ENCODE measurements around the gene SOX21.
A peak's percentile ranks its signal among the peaks of the same experiment; 100 is the strongest.

Gene SOX21

DNA sequence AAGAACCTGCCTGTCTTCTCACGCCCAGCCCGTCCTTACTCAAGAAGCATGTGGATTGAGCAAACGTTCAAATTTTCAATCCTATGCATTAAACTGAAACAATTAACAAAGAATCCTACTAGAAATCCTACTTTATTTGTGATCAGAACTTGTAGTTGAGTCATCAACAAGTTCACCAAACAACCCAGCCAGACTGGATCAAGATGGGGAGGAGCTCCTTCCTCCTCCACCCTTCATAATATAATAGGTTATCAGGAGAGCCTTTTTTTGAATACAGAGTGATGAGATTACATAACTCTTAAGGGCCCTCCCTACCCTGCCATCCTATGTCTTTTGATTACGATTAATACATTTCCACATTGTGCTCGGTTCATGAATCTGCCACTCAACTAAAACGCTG is 32.7 kb downstream of the SOX21 start:
- H3K9me3 Mint-ChIP-seq: no peaks in the 10 kb centered on the region
- DNase-seq (ENCODE audit: low spot score): no peak
- no peak overlapping the region for H3K4me3 Mint-ChIP-seq
- no peaks in the 10 kb centered on the region for H3K4me1 Mint-ChIP-seq (ENCODE audit: low read depth)
- H3K27me3 Mint-ChIP-seq (ENCODE audit: low read depth): peaks cover 26% of the 10 kb centered on the region
- H3K27ac Mint-ChIP-seq: no peak overlapping the region
- H3K36me3 Mint-ChIP-seq (ENCODE audit: low read depth): no peaks in the 10 kb centered on the region

DNA sequence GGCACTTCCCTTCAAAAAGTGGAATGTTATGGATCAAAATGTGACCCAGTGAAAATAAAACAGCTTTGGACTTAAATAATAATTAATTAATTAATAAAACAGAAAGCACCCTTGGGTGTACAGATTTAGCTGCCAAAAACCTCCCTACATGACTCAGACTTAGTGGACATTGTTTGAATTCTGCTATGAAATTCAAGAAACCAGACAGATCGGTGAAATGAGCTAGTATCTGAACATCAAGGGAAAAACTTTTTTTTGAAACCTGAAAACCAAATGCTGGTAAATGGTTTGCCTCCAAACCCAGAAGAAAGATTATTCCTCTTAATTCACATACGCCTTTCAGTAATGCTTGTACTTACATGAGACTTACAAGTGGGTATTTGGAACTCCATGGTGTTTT is 33.5 kb downstream of the SOX21 start:
- H3K4me3 Mint-ChIP-seq: no peak overlapping the region
- no peak overlapping the region for H3K27ac Mint-ChIP-seq
- no peak for DNase-seq (ENCODE audit: low spot score)
- H3K9me3 Mint-ChIP-seq: no peaks in the 10 kb centered on the region
- peaks cover 26% of the 10 kb centered on the region for H3K27me3 Mint-ChIP-seq (ENCODE audit: low read depth)
- no peaks in the 10 kb centered on the region for H3K36me3 Mint-ChIP-seq (ENCODE audit: low read depth)
- H3K4me1 Mint-ChIP-seq (ENCODE audit: low read depth): no peaks in the 10 kb centered on the region

- DNase-seq (ENCODE audit: low spot score): no peak
- Mint-ChIP-seq H3K9me3 (no peaks in the 10 kb centered on the region), H3K36me3 (ENCODE audit: low read depth) (no peaks in the 10 kb centered on the region), H3K4me3 (no peak overlapping the region), H3K27me3 (ENCODE audit: low read depth) (peaks cover 21% of the 10 kb centered on the region), H3K4me1 (ENCODE audit: low read depth) (no peaks in the 10 kb centered on the region), H3K27ac (no peak overlapping the region)
These were observed 34.5 kb downstream of the SOX21 start for GRCh38 chr13:94677799-94678198.

- Mint-ChIP-seq H3K27me3 (ENCODE audit: low read depth) (peaks cover 16% of the 10 kb centered on the region), H3K27ac (no peak overlapping the region), H3K4me1 (ENCODE audit: low read depth) (no peaks in the 10 kb centered on the region), H3K4me3 (no peak overlapping the region), H3K9me3 (no peaks in the 10 kb centered on the region), H3K36me3 (ENCODE audit: low read depth) (no peaks in the 10 kb centered on the region)
- no peak for DNase-seq (ENCODE audit: low spot score)
These were observed 37.6 kb downstream of the SOX21 start for GRCh38 chr13:94674609-94675348.

DNA sequence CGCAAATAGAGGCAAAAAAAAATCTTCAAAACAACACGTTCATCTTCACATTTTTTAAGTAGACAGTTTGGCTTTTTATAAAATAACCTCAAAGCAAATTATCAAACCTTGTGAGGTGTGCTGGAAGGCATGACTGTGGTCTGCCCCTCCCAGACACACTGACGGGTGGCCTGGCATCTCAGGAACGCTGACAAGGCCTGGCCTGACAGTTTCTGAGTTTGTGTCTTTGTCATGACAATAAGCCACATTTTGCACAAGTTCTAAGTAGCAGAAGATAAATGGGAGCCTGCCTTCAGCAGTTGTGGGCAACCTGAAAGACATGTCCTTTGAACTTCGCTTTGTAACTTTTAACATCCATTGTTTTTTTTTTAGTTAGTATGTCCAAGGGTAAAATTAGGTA is 38.5 kb downstream of the SOX21 start:
- H3K36me3 Mint-ChIP-seq (ENCODE audit: low read depth): no peaks in the 10 kb centered on the region
- DNase-seq (ENCODE audit: low spot score): no peak
- H3K4me1 Mint-ChIP-seq (ENCODE audit: low read depth): no peaks in the 10 kb centered on the region
- peaks cover 11% of the 10 kb centered on the region for H3K27me3 Mint-ChIP-seq (ENCODE audit: low read depth)
- H3K27ac Mint-ChIP-seq: no peak overlapping the region
- H3K9me3 Mint-ChIP-seq: no peaks in the 10 kb centered on the region
- no peak overlapping the region for H3K4me3 Mint-ChIP-seq

- no peak overlapping the region for H3K27ac Mint-ChIP-seq
- H3K27me3 Mint-ChIP-seq (ENCODE audit: low read depth): peaks cover 3% of the 10 kb centered on the region
- H3K4me3 Mint-ChIP-seq: no peak overlapping the region
- H3K4me1 Mint-ChIP-seq (ENCODE audit: low read depth): peaks cover 1% of the 10 kb centered on the region
- no peaks in the 10 kb centered on the region for H3K36me3 Mint-ChIP-seq (ENCODE audit: low read depth)
- H3K9me3 Mint-ChIP-seq: no peaks in the 10 kb centered on the region
- no peak for DNase-seq (ENCODE audit: low spot score)
These were observed 39.9 kb downstream of the SOX21 start for GRCh38 chr13:94672400-94672799.

DNA sequence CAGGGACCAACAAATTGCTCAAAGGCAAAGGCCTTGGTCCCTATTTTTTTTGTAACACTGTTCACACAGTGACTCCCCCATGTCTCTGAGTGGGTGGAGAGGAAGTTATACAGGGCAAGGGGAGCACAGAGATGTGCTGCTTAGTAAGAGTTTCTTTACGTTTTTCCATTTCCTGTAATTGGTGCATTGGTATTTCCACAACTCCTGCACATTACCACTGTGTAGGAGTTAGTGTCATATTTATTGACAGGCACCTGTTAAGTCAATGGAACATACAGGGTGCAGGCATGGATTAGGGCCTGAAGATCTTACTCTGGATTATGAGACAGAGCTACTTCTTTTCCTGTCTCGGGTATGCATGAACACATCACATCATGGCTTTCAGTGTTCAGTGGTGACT is 45.2 kb downstream of the SOX21 start:
- H3K9me3 Mint-ChIP-seq: no peaks in the 10 kb centered on the region
- peaks cover 11% of the 10 kb centered on the region for H3K4me1 Mint-ChIP-seq (ENCODE audit: low read depth)
- H3K27ac Mint-ChIP-seq: no peak overlapping the region
- peaks cover 7% of the 10 kb centered on the region for H3K27me3 Mint-ChIP-seq (ENCODE audit: low read depth)
- DNase-seq (ENCODE audit: low spot score): peak; percentile 51
- no peak overlapping the region for H3K4me3 Mint-ChIP-seq
- H3K36me3 Mint-ChIP-seq (ENCODE audit: low read depth): no peaks in the 10 kb centered on the region

DNA sequence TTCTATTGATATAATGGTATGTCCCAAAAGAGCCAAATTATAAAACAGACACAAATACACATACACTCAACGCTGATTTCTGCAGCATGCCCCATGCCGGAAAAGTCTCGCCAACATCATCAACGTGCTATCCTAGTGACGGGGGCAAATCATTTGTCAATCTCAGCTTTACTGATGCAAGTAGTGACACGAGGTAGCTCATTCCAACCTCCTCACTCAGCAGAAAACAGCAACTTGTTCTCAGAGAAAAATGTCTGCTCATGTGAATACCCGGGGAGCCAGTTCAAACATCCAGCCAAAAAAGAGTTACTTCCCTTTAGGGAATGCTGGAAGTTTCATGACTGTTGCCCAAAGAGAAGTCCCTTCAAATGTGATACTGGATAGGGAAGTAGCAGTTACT is 46.3 kb downstream of the SOX21 start:
- H3K27ac Mint-ChIP-seq: no peak overlapping the region
- no peak overlapping the region for H3K4me3 Mint-ChIP-seq

GRCh38 chr13:94664889-94665288 is 47.5 kb downstream of the SOX21 start:
- Mint-ChIP-seq H3K4me1 (ENCODE audit: low read depth) (peaks cover 11% of the 10 kb centered on the region), H3K27me3 (ENCODE audit: low read depth) (peaks cover 12% of the 10 kb centered on the region), H3K36me3 (ENCODE audit: low read depth) (no peaks in the 10 kb centered on the region), H3K4me3 (no peak overlapping the region), H3K27ac (no peak overlapping the region), H3K9me3 (no peaks in the 10 kb centered on the region)
- no peak for DNase-seq (ENCODE audit: low spot score)

More for the DNA sequence above, 46.3 kb downstream of the SOX21 start:
- no peak for DNase-seq (ENCODE audit: low spot score)
- Mint-ChIP-seq H3K27me3 (ENCODE audit: low read depth) (peaks cover 12% of the 10 kb centered on the region), H3K36me3 (ENCODE audit: low read depth) (no peaks in the 10 kb centered on the region), H3K9me3 (no peaks in the 10 kb centered on the region), H3K4me1 (ENCODE audit: low read depth) (peaks cover 11% of the 10 kb centered on the region)

DNA sequence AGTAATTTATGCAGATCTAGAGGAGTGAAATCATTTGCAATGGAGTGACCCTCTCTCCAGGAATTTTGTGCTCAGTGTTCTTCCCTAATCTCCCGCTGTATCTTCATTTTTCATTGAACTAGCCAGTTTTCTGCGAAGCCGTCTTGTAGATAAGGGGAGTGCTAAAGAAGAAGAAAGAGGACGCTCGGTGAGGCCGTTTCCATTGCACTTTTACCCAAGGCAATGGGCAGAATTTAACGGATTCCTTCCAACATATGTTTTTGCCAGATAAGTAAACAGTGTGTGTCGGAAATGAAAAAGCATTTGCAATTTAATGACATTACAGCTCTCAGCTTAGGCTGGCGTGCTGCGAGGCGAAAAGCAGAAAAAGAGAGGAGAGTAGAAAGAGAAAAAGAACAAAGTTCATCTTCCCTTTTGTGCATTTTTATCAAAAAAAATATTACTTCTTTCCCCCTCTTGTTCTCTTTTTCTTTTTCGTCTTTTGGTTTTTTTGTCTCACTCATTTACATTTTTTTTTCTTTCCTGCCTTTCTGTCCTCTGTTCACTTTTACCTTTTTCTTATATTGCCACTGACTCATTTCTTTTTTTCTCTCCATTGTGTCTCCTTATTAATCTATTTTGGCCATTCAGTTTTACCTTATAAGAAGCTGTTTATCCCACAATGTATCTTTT is 49.9 kb downstream of the SOX21 start:
- DNase-seq (ENCODE audit: low spot score): no peak
- Mint-ChIP-seq H3K36me3 (ENCODE audit: low read depth) (no peaks in the 10 kb centered on the region), H3K4me1 (ENCODE audit: low read depth) (peaks cover 11% of the 10 kb centered on the region), H3K4me3 (no peak overlapping the region), H3K27me3 (ENCODE audit: low read depth) (peaks cover 15% of the 10 kb centered on the region), H3K9me3 (no peaks in the 10 kb centered on the region), H3K27ac (no peak overlapping the region)

GRCh38 chr13:94661406-94661805 is 50.9 kb downstream of the SOX21 start:
- Mint-ChIP-seq H3K9me3 (no peaks in the 10 kb centered on the region), H3K27me3 (ENCODE audit: low read depth) (peaks cover 15% of the 10 kb centered on the region), H3K27ac (no peak overlapping the region), H3K4me3 (no peak overlapping the region), H3K4me1 (ENCODE audit: low read depth) (peaks cover 13% of the 10 kb centered on the region), H3K36me3 (ENCODE audit: low read depth) (no peaks in the 10 kb centered on the region)
- DNase-seq (ENCODE audit: low spot score): no peak

GRCh38 chr13:94660695-94661326 is 51.5 kb downstream of the SOX21 start:
- DNase-seq (ENCODE audit: low spot score): no peak
- Mint-ChIP-seq H3K36me3 (ENCODE audit: low read depth) (no peaks in the 10 kb centered on the region), H3K27me3 (ENCODE audit: low read depth) (peaks cover 15% of the 10 kb centered on the region), H3K4me1 (ENCODE audit: low read depth) (peaks cover 14% of the 10 kb centered on the region), H3K4me3 (no peak overlapping the region), H3K27ac (no peak overlapping the region), H3K9me3 (no peaks in the 10 kb centered on the region)
